ENCODE measurements around the gene BRIP1. TPM values are rescaled to one million over a fixed set of nuclear protein-coding genes. Genes with fewer than 3 reads are reported as not detected.

Gene BRIP1
- total and polyA plus RNA-seq, 2 experiments from 2014 or later, result 8.0 to 23.1 TPM

DNA sequence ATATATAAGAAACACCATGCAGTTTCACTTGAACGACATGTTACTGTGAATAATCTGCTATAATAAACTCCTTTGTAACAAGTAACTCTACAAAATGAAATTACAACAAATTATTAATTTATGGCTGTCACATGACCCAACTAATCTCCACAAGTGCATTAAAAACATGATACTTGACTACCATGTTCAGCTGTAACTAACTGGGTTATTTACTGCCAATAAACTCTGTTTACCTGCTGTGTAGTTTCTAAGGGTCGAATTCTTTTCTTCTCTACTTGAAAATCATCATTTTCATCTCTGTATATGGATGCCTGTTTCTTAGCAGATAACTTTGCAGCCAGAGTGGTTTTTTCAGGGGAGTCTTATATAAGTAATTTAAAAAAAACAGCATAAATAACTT, 14.4 kb downstream of the BRIP1 start:
- Histone ChIP-seq H3K4me3 (no peak overlapping the region), H2AFZ (no peak overlapping the region), H4K20me1 (replicated peaks; ENCODE audit: insufficient read depth) (no peaks in the 10 kb centered on the region), H3K4me2 (no peak overlapping the region), H3K9me2 (ENCODE audit: insufficient read depth) (no peaks in the 10 kb centered on the region), H3K36me3 (ENCODE audit: insufficient read depth) (peaks cover 17% of the 10 kb centered on the region; the same call in 1 of the 2 replicates), H3F3A (replicated peaks; ENCODE audit: low read depth) (no peaks in the 10 kb centered on the region), H3K79me2 (replicated peaks; ENCODE audit: insufficient read depth) (no peaks in the 10 kb centered on the region), H3K4me1 (ENCODE audit: insufficient read depth) (no peaks in the 10 kb centered on the region), H3K27me3 (ENCODE audit: insufficient read depth) (no peaks in the 10 kb centered on the region), H3K27ac (ENCODE audit: low read depth) (no peak overlapping the region)
- H3K9me3 Mint-ChIP-seq, result no peaks in the 10 kb centered on the region
- H3K36me3 Mint-ChIP-seq (ENCODE audit: low read depth), result peaks cover 40% of the 10 kb centered on the region
- H3K4me1 Mint-ChIP-seq, result no peaks in the 10 kb centered on the region
- no peaks in the 10 kb centered on the region for H3K27me3 Mint-ChIP-seq (ENCODE audit: insufficient read depth, low read depth, poor library complexity)
- no peak for DNase-seq (ENCODE audit: low spot score)
- no peak for TF ChIP-seq ZNF114 (CRISPR knock-in tag; IDR thresholded peaks at IDR 0.05)
- TF ChIP-seq, protein P1, sequence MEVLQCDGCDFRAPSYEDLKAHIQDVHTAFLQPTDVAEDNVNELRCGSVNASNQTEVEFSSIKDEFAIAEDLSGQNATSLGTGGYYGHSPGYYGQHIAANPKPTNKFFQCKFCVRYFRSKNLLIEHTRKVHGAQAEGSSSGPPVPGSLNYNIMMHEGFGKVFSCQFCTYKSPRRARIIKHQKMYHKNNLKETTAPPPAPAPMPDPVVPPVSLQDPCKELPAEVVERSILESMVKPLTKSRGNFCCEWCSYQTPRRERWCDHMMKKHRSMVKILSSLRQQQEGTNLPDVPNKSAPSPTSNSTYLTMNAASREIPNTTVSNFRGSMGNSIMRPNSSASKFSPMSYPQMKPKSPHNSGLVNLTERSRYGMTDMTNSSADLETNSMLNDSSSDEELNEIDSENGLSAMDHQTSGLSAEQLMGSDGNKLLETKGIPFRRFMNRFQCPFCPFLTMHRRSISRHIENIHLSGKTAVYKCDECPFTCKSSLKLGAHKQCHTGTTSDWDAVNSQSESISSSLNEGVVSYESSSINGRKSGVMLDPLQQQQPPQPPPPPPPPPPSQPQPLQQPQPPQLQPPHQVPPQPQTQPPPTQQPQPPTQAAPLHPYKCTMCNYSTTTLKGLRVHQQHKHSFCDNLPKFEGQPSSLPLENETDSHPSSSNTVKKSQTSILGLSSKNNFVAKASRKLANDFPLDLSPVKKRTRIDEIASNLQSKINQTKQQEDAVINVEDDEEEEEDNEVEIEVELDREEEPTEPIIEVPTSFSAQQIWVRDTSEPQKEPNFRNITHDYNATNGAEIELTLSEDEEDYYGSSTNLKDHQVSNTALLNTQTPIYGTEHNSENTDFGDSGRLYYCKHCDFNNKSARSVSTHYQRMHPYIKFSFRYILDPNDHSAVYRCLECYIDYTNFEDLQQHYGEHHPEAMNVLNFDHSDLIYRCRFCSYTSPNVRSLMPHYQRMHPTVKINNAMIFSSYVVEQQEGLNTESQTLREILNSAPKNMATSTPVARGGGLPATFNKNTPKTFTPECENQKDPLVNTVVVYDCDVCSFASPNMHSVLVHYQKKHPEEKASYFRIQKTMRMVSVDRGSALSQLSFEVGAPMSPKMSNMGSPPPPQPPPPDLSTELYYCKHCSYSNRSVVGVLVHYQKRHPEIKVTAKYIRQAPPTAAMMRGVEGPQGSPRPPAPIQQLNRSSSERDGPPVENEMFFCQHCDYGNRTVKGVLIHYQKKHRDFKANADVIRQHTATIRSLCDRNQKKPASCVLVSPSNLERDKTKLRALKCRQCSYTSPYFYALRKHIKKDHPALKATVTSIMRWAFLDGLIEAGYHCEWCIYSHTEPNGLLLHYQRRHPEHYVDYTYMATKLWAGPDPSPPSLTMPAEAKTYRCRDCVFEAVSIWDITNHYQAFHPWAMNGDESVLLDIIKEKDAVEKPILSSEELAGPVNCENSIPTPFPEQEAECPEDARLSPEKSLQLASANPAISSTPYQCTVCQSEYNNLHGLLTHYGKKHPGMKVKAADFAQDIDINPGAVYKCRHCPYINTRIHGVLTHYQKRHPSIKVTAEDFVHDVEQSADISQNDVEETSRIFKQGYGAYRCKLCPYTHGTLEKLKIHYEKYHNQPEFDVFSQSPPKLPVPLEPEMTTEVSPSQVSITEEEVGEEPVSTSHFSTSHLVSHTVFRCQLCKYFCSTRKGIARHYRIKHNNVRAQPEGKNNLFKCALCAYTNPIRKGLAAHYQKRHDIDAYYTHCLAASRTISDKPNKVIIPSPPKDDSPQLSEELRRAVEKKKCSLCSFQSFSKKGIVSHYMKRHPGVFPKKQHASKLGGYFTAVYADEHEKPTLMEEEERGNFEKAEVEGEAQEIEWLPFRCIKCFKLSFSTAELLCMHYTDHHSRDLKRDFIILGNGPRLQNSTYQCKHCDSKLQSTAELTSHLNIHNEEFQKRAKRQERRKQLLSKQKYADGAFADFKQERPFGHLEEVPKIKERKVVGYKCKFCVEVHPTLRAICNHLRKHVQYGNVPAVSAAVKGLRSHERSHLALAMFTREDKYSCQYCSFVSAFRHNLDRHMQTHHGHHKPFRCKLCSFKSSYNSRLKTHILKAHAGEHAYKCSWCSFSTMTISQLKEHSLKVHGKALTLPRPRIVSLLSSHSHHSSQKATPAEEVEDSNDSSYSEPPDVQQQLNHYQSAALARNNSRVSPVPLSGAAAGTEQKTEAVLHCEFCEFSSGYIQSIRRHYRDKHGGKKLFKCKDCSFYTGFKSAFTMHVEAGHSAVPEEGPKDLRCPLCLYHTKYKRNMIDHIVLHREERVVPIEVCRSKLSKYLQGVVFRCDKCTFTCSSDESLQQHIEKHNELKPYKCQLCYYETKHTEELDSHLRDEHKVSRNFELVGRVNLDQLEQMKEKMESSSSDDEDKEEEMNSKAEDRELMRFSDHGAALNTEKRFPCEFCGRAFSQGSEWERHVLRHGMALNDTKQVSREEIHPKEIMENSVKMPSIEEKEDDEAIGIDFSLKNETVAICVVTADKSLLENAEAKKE (CRISPR knock-in tag; IDR thresholded peaks at IDR 0.05), result no peak
- TF ChIP-seq NANOG (IDR thresholded peaks at IDR 0.05; ENCODE audit: borderline replicate concordance), result no peak
- no peak for TF ChIP-seq ZNF331 (CRISPR knock-in tag; IDR thresholded peaks at IDR 0.05; ENCODE audit: low read depth)
- TF ChIP-seq CTCF (conservative IDR thresholded peaks at IDR 0.05; ENCODE audit: low read depth in 2 of 2), result no peak
- TF ChIP-seq ETS1 (IDR thresholded peaks at IDR 0.05), result no peak
- no peak for TF ChIP-seq CREB1 (CRISPR knock-in tag; IDR thresholded peaks at IDR 0.05; ENCODE audit: low read depth)
- no peak overlapping the region for H3K27ac Mint-ChIP-seq
- no peak overlapping the region for H3K4me3 Mint-ChIP-seq
- ATAC-seq, result no peak

Data from GM23338 (cell line).